Measurements from ENCODE around the gene GATA1.

The GATA1 gene

GRCh38 chrX:48754238-48754637 is 32.2 kb upstream of the GATA1 start:
- no peaks in the 10 kb centered on the region for H3K27me3 ChIP-seq (replicated peaks)
- H3K4me3 ChIP-seq (ENCODE audit: low read depth, low read length) = no peak overlapping the region
- H3K36me3 ChIP-seq (replicated peaks) = no peaks in the 10 kb centered on the region
- in situ Hi-C loops (cut with HindIII; ENCODE audit: low pct_ligation_motif_present, low sequenced_read_pairs) = no loop called here
- no peak for DNase-seq
- H3K27ac ChIP-seq = no peak overlapping the region
- TF ChIP-seq CTCF (IDR thresholded peaks at IDR 0.05; ENCODE audit: low read depth, low read length, missing control alignments) = no peak

GRCh38 chrX:48761674-48762471 is 24.5 kb upstream of the GATA1 start, which contains the start of gene GLOD5:
Gene GLOD5, plus strand, starts transcription at chrX:48761747. Its CDS starts 44 bp downstream, at chrX:48761791.
- Histone ChIP-seq H3K36me3 (replicated peaks) (no peaks in the 10 kb centered on the region), H3K4me3 (ENCODE audit: low read depth, low read length) (no peak within 1 kb of the TSS), H3K27me3 (replicated peaks) (no peaks in the 10 kb centered on the region), H3K27ac (no peak within 1 kb of the TSS)
- in situ Hi-C loops (cut with HindIII; ENCODE audit: low pct_ligation_motif_present, low sequenced_read_pairs) = no loop called here
- no peak for DNase-seq
- TF ChIP-seq CTCF (IDR thresholded peaks at IDR 0.05; ENCODE audit: low read depth, low read length, missing control alignments) = peak; percentile 32

GRCh38 chrX:48769230-48769629 is 17.2 kb upstream of the GATA1 start:
- in situ Hi-C loops (cut with HindIII; ENCODE audit: low pct_ligation_motif_present, low sequenced_read_pairs) = no loop called here
- no peak overlapping the region for H3K4me3 ChIP-seq (ENCODE audit: low read depth, low read length)

GRCh38 chrX:48770296-48770695 is 16.1 kb upstream of the GATA1 start:
- no peaks in the 10 kb centered on the region for H3K27me3 ChIP-seq (replicated peaks)
- TF ChIP-seq CTCF (IDR thresholded peaks at IDR 0.05; ENCODE audit: low read depth, low read length, missing control alignments) = no peak
- no peak for DNase-seq
- H3K27ac ChIP-seq = no peak overlapping the region
- H3K36me3 ChIP-seq (replicated peaks) = no peaks in the 10 kb centered on the region
- in situ Hi-C loops (cut with HindIII; ENCODE audit: low pct_ligation_motif_present, low sequenced_read_pairs) = no loop called here
- H3K4me3 ChIP-seq (ENCODE audit: low read depth, low read length) = no peak overlapping the region

More at GRCh38 chrX:48769230-48769629, 17.2 kb upstream of the GATA1 start:
- TF ChIP-seq CTCF (IDR thresholded peaks at IDR 0.05; ENCODE audit: low read depth, low read length, missing control alignments) = no peak
- no peak overlapping the region for H3K27ac ChIP-seq
- H3K36me3 ChIP-seq (replicated peaks) = no peaks in the 10 kb centered on the region
- no peak for DNase-seq
- H3K27me3 ChIP-seq (replicated peaks) = no peaks in the 10 kb centered on the region

- no peaks in the 10 kb centered on the region for H3K27me3 ChIP-seq (replicated peaks)
- TF ChIP-seq CTCF (IDR thresholded peaks at IDR 0.05; ENCODE audit: low read depth, low read length, missing control alignments) = no peak
- H3K4me3 ChIP-seq (ENCODE audit: low read depth, low read length) = no peak overlapping the region
- H3K36me3 ChIP-seq (replicated peaks) = no peaks in the 10 kb centered on the region
- in situ Hi-C loops (cut with HindIII; ENCODE audit: low pct_ligation_motif_present, low sequenced_read_pairs) = no loop called here
- H3K27ac ChIP-seq = no peak overlapping the region
- DNase-seq = no peak
Observed at GRCh38 chrX:48772602-48773001, 13.8 kb upstream of the GATA1 start.
